SKM-1 treated with dmso at 0.1 percent for 144 hours (cell line): ENCODE data around the gene CNTNAP2.
A peak's percentile ranks its signal among the peaks of the same experiment; 100 is the strongest.

ENCODE experiments used
- DNase-seq: peaks from one replicate; lab custom pipeline; 2025; ENCODE audit not compliant: unreplicated experiment; lab: John Stamatoyannopoulos, UW

Gene CNTNAP2

DNA sequence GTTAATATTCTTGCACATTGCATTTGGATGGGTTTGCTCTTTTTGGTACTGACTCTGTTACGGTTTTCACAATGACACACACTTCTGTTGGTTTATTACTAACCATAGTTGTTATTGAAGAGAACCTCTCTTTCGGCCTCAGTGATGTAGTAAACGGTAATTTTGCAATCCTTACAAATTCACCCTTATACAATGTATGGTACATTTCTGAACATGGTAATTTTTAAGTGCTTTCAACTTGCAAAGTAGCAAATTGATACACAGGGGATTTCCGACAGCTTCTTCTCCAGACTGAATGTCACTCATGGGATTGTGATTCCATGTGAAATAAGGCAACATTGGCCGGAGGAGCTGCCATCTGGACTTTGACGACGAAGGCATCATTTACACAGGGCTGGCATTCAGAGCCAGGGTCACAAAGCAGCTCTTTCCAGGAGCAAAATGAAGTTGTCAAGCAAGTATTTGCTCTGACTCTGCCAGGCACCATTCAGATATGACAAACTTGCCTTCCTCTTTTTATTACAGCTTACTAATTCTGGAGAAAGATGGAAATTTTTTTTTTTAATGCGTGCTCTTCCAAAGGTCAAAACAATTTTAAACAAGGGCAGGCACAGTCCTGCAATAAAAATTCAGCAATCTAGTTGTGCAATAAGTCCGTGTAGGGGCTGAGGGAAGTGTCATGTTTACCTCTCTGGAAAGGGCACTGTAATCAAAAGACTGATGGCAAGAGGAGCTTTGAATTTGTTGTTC, 1762.5 kb downstream of the CNTNAP2 start:
- DNase-seq = no peak

DNA sequence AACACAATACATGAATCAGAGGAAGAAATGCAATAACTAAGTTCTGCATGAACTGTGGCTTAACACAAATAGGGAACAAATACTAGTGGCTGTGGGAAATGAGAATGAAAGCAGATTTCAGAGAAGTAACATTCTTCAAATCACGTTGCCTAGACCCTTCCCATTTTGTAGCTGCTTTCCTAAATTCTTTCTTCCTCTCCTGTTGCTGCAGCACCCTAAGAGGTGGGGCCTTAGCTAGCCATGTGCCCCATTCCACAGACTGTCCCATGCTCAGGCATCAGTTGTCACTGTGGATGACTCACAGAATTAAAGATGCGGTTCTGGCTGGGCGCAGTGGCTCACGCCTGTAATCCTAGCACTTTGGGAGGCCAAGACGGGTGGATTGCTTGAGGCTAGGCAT, 1769.3 kb downstream of the CNTNAP2 start:
- no peak for DNase-seq

GRCh38 chr7:147894271-147894670, 1777.7 kb downstream of the CNTNAP2 start:
- DNase-seq = no peak

- no peak for DNase-seq
Measured at GRCh38 chr7:147896121-147896520, 1779.5 kb downstream of the CNTNAP2 start.

DNA sequence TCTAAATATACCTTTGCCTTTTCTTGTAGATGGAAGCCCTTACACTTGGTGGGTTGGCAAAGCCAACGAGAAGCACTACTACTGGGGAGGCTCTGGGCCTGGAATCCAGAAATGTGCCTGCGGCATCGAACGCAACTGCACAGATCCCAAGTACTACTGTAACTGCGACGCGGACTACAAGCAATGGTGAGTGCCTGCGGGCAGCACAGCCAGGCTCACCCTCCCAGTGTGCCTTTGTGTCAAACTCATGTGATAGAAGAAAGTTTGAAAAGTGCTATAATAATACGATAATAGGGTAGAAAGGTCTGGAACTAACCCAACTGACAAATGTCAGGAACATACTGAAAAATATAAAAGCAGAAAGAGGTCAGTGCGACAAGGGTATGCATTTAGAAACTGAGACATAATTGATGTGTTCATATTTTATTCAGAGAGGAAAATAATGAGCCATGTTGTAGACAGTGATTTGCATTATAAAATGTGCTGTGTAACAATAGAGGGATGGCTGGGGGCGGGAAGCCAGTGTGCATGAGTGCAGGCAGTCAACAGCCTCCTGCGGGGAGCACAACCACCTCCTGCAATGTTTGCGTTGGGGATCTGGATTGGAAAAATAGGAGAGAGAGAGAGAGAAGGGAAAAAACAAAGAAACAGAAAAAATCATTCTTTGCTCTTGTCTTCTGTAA, 1787.1 kb downstream of the CNTNAP2 start:
- DNase-seq = no peak

DNA sequence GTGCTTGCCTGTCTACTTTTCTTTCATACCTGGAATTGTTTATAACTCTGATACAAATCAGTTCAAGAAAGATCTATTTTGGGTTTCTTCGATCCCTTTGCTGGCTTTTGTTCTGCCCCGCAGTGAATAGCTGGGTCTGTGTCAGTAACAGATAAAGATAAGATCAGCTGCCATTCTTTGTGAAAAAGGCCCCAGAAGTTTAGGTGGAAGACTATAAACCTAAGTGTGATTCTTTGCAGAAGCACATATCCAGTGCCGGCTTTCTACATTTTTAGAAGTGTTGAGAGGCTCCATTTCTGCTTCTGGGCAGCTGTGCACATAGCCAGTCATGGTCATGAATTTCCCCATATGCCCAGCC, 1787.6 kb downstream of the CNTNAP2 start:
- DNase-seq = no peak

- DNase-seq = no peak
Measured at GRCh38 chr7:147909431-147910148, 1793.0 kb downstream of the CNTNAP2 start.

DNA sequence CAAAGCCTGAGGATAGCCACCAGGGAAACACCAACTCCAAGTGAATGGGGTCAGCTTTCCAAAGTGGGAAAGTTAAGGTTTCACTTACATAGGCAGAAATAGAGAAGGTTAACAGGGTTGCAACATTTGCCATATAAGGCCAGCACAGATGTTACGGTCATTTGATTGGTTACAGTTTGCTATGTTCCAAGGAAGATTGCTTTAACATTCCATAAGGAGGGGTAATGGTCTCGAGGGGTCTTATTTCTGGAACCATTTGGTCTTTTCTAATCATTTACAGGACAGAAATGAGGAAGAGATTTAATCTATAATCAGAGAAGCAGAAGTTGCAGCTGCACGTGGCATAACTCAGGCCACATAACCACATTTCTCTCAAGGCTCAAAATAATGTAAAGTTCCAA, 1794.6 kb downstream of the CNTNAP2 start:
- peak; percentile 35 for DNase-seq

GRCh38 chr7:147912291-147912690, 1795.7 kb downstream of the CNTNAP2 start:
- no peak for DNase-seq

GRCh38 chr7:147912946-147913638, 1796.5 kb downstream of the CNTNAP2 start:
- no peak for DNase-seq

DNA sequence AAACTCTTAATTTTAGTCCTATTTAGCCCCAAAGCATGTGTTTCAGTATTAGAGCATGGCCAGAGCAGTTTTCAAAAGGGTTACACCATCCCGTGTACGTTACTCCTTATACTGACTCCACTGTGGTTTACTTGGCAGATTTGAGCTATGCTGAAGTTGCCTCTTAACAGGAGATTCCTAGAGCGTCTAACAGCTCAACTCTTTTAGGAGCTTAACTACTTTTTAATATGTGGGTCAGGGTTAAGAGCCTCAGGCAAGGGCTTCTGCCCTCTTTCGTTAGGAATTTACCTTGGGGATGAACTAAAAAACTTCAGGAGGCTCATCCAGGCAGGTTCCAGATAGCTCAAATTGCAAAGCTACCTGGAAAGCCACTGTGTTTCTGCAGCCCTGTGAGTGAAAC, 1799.2 kb downstream of the CNTNAP2 start:
- DNase-seq = no peak

- DNase-seq = no peak
Measured at GRCh38 chr7:147916573-147916972, 1800.0 kb downstream of the CNTNAP2 start.

GRCh38 chr7:147923841-147924240, 1807.2 kb downstream of the CNTNAP2 start:
- no peak for DNase-seq

GRCh38 chr7:147937428-147937827, 1820.8 kb downstream of the CNTNAP2 start:
- no peak for DNase-seq

DNA sequence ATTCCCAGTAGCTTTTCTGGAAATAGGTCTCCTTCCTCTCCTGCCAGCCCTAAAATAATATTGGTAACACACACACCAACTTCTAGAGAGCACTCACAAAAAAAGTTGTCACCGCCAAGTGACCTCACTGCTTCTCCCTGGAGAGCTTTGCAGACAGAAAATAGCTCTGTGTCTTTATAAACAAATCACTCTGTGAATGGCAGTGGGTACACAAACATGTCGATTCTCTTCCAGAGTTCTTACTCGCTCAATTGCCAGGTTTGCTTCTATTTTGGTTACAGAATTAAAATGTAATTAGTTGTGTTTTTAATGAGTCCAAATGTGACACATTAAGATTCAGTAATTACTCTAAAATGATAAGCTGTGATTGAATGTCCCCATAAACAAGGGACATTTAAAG, 1824.8 kb downstream of the CNTNAP2 start:
- no peak for DNase-seq

DNA sequence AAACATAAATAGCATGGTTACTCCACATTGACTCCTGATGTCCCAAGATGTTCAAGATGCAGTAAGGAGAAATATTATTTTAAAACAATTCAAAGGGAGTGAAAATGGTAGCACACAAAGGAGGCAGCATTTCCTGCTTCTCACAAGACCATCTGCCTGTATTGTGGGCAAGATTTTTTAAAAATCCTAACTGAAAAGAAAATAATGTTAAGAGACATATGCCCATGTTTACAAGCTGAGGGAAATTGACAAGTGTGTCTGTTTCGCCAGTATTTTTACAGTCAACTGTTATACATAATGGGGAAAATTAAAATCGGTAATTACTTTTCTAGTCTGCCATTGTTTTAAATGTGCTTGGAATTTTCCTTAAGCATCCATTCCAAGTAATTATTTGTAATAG, 1827.7 kb downstream of the CNTNAP2 start:
- no peak for DNase-seq

- DNase-seq = no peak
Measured at GRCh38 chr7:147952918-147953317, 1836.3 kb downstream of the CNTNAP2 start.

DNA sequence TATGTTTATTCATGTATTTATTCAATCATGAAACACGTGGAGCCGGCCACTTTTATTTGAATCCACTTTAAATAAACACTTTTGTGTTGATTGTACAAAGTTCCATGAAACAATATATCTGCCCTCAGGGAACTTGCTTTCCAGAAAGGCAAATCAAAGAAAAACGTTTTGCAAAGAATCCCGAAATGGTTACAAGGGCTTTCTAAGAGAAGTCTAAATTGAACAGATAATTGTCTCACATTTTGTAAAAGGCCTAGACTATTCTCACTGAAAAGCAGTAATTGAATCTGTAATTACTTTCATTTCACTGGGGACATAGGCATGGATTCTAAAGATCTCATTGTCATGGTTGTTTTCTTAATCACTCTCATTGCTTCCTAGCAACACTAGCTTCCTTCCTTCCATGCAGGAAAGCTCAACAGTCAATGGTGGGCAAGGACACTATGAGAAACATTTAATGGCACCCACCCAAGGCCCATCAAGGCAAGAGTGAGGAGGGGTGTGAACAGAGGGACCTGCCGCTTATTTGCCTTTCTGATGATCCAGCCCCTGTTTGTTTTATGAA, 1851.5 kb downstream of the CNTNAP2 start:
- DNase-seq = no peak

DNA sequence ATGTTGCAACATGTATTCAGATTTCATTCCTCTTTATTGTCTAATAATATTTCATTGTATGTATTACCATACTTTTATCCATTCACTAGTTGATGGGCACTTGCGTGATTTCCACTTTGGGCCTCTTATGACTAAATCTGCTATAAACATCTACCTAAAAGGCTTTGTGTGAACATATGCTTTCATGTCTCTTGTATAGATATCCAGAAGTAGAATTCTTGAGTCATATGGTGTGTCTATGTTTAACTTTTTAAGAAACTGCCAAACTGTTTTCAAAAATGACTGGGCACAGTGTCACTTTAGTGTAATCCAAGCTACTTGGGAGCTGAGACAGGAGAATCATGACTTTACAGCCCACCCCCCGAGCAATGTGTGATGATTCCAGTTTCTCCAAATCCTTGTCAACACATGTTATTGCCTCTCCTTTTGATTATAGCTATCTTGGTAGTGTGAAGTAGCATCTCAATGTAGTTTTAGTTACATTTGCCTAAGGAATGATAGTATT, 1855.1 kb downstream of the CNTNAP2 start:
- DNase-seq = no peak

DNA sequence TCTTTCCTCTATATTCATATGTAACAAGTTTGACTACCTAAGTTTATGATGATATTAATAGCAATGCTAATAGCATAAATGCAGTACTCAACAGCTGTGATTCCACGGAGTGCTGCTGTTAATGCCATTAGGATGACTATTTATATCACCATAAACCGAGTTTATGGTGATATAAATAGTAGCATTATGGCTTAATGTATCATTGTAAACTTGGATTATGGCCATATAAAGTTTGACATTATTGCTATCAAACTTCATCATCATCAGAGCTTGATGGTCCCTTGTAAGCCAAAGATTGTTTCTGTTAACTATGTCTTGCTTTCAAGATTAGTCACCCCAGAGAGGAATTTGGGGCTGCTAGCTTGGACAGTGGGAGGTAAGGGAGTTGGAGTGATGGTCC, 1861.6 kb downstream of the CNTNAP2 start:
- no peak for DNase-seq

GRCh38 chr7:147978651-147979050, 1862.0 kb downstream of the CNTNAP2 start:
- DNase-seq = no peak
